GM12878 (cell line): Measurements from ENCODE around the gene ITGA11. TPM values are rescaled to one million over a fixed set of nuclear protein-coding genes. Genes with fewer than 3 reads are reported as not detected.

ENCODE experiments used
- ATAC-seq: fragments of 200-7000 bp; cut with Tn5 transposase; 3 replicates; pipeline ENCODE4 v1.9.1; 2020; ENCODE audit warnings: mild to moderate bottlenecking, moderate library complexity
- BruUV-seq: library from RNA; stranded (reverse); fragments of 400-500 nt; replicated peaks from 2 replicates; lab custom pipeline; 2021; lab: Mats Ljungman, UMichigan
- CTCF ChIA-PET: fragments of 300-600 bp; sonication (Branson Sonifier 250); formaldehyde crosslinking; extraction: SDS; loops from one replicate; lab custom pipeline; 2021; ENCODE audit warnings: inconsistent platforms; lab: Yijun Ruan, JAX
- POLR2A ChIA-PET: fragments of 350-600 bp; formaldehyde crosslinking; extraction: SDS; loops from one replicate; lab custom pipeline; 2021; ENCODE audit warnings: inconsistent platforms; lab: Charles Lee
- RAD21 ChIA-PET: fragments of 300-600 bp; sonication (Branson Sonifier 250); formaldehyde crosslinking; loops from one replicate; lab custom pipeline; 2023; ENCODE audit warnings: antibody characterized with exemption; ENCODE audit not compliant: unreplicated experiment; lab: Charles Lee
- SMC1A ChIA-PET: fragments of 300-600 bp; sonication (Branson Sonifier 250); formaldehyde crosslinking; loops from one replicate; lab custom pipeline; 2023; ENCODE audit not compliant: unreplicated experiment, uncharacterized antibody; lab: Charles Lee
- DNase-seq: peaks from one replicate; pipeline ENCODE4 v3.0.0-alpha.2; 2011; ENCODE audit warnings: low read depth, low spot score
- FAIRE-seq: peaks from 3 replicates; lab custom pipeline; 2011; peaks lifted over from hg19 to GRCh38; lab: Jason Lieb, UNC
- H2AFZ ChIP-seq: 2 replicates; pipeline ENCODE4 v1.6.0; 2011; ENCODE audit warnings: low read depth, low read length, control low read depth; ENCODE audit not compliant: control insufficient read depth
- H3K27ac ChIP-seq: 2 replicates; pipeline ENCODE4 v1.5.1; 2011; ENCODE audit warnings: control low read depth; ENCODE audit not compliant: control insufficient read depth, insufficient read depth
- H3K27me3 ChIP-seq, 2 experiments: replicated peaks in 1 of 2; 2 replicates each; pipeline versions ENCODE4 v1.6.0 to v1.6.1; 2011; ENCODE audit warnings: low read length in 1 of 2; ENCODE audit not compliant: control insufficient read depth in 2 of 2, insufficient read depth in 2 of 2
- H3K36me3 ChIP-seq, 2 experiments: 2 replicates each; pipeline ENCODE4 v1.5.1; 2011; ENCODE audit warnings: low read length in 1 of 2; ENCODE audit not compliant: control insufficient read depth in 2 of 2, insufficient read depth in 2 of 2
- H3K4me1 ChIP-seq: 2 replicates; pipeline ENCODE4 v1.6.1; 2011; ENCODE audit warnings: mild to moderate bottlenecking, low read length, moderate library complexity, mixed read lengths; ENCODE audit not compliant: control insufficient read depth, insufficient read depth
- H3K4me2 ChIP-seq: 2 replicates; pipeline ENCODE4 v1.6.0; 2011; ENCODE audit warnings: control low read depth; ENCODE audit not compliant: control insufficient read depth, insufficient read depth
- H3K4me3 ChIP-seq: fragments of 200-600 bp; sonication (generic); 2 replicates; pipeline ENCODE4 v1.5.1; 2016
- H3K79me2 ChIP-seq: 2 replicates; pipeline ENCODE4 v1.6.0; 2011; ENCODE audit warnings: low read length; ENCODE audit not compliant: control insufficient read depth, insufficient read depth
- H3K9ac ChIP-seq: 2 replicates; pipeline ENCODE4 v1.8.0; 2011; ENCODE audit warnings: low read length, control low read depth, mixed read lengths; ENCODE audit not compliant: control insufficient read depth, insufficient read depth
- H3K9me3 ChIP-seq: replicated peaks from 3 replicates; pipeline ENCODE4 v1.5.1; 2011; ENCODE audit warnings: mild to moderate bottlenecking, low read length; ENCODE audit not compliant: control insufficient read depth, insufficient read depth
- H4K20me1 ChIP-seq: 2 replicates; pipeline ENCODE4 v1.6.0; 2011; ENCODE audit not compliant: control insufficient read depth, insufficient read depth
- CBX5 ChIP-seq: sonication (generic); IDR thresholded peaks from 2 replicates; pipeline ENCODE4 v1.6.1; 2016; ENCODE audit warnings: low read depth, moderate library complexity, mild to moderate bottlenecking, inconsistent platforms
- KDM1A ChIP-seq: fragments of 200-600 bp; sonication (generic); IDR thresholded peaks from 2 replicates; pipeline ENCODE4 v1.6.1; 2016; ENCODE audit warnings: borderline replicate concordance
- RBBP5 ChIP-seq: fragments of 200-600 bp; sonication (generic); conservative IDR thresholded peaks from 2 replicates; pipeline ENCODE4 v1.6.1; 2016
- SP1 ChIP-seq: IDR thresholded peaks from one replicate; pipeline ENCODE4 v1.6.1; 2011; ENCODE audit warnings: low read depth, low read length
- ZNF217 ChIP-seq: fragments of 450-650 bp; IDR thresholded peaks from 2 replicates; pipeline ENCODE4 v1.6.1; 2017; ENCODE audit warnings: antibody characterized with exemption, mild to moderate bottlenecking
- ZNF274 ChIP-seq: IDR thresholded peaks from one replicate; pipeline ENCODE4 v1.8.0; 2011; ENCODE audit not compliant: insufficient read length, insufficient read depth
- WGBS: methylation state at CpG from one replicate; pipeline ENCODE4 v1.1.6; 2016; ENCODE audit warnings: low lambda C conversion rate; ENCODE audit not compliant: insufficient replicate concordance, insufficient coverage; ENCODE audit errors: missing lambda C conversion rate; 5-methylcytosine and 5-hydroxymethylcytosine counted together
- in situ Hi-C: fragments of 300-500 bp; cut with MboI; formaldehyde crosslinking; loops from 9 replicates; pipeline ENCODE4 v1.14.3; 2018; ENCODE audit warnings: mixed read lengths
- intact Hi-C: fragments of 100-400 bp; cut with micrococcal nuclease; formaldehyde crosslinking; loops from one replicate; pipeline ENCODE4 v1.14.2; 2022; ENCODE audit not compliant: unreplicated experiment
- polyA plus RNA-seq, 11 experiments: library from polyadenylated mRNA; depleted of rRNA in 4 of 11; unstranded in 6 of 11; stranded (reverse) in 5 of 11; fragments of >200 nt; fragmentation: Nextera tagmentation in 4 of 11; fragmentation: Illumina TruSeq in 1 of 11; extraction: Ambion mirVana in 4 of 11; extraction: Trizol in 1 of 11; gene quantifications; 1 replicate in 1 of 11; 2 replicates in 10 of 11; pipeline versions ENCODE4 v1.2.1 to v1.2.3, GENCODE V29; 2011 to 2016; ENCODE audit warnings: inconsistent platforms in 2 of 11, missing spikeins in 2 of 11, low read depth in 1 of 11
- total RNA-seq, 4 experiments: library from RNA; depleted of rRNA in 3 of 4; stranded (reverse); fragments of >200 nt in 3 of 4; fragmentation: Illumina TruSeq in 1 of 4; extraction: Trizol in 1 of 4; gene quantifications; 2 replicates each; pipeline versions ENCODE4 v1.2.1 to v1.2.3, GENCODE V29; 2013 to 2021
- TF ChIP-seq, protein P1 (sequence below): fragments of 150-350 bp; IDR thresholded peaks from 2 replicates; pipeline ENCODE4 v1.6.1; 2014; ENCODE audit warnings: mild to moderate bottlenecking, low read depth, low read length

Gene ITGA11
- total and polyA plus RNA-seq, 10 of the 15 experiments (the other 5 are each of a cell fraction or from before 2014, with no cell fraction given) = under 0.01 to 0.36 (median 0.13) TPM; not detected in 1

DNA sequence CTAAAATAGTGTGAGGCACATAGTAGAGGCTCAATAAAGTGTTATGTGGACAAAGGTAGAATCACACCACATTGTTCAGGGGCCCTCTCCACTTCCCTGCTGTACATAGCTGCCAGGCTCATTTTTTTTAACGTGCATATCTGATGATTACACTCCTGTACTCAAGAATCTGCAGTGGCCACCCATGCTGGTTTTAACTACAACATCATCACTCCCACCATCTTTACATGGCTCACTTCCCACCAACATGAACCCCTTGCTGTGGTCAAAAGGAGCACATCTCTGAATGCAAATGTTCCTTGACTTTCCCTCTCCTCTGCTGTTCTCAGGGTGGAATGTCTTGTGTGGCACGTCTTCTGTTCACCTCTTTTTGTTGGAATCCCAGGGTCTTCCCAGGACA, 77.7 kb downstream of the ITGA11 start:
- CTCF ChIA-PET = interaction anchor here (0.8 kb wide), 1 partner anchor 319 kb away, joined by 3 read pairs; no protein-coding TSS in a partner anchor
- SMC1A ChIA-PET = no interaction called here
- FAIRE-seq = no peak
- WGBS = 24% methylated on average over 2 of the region's 2 CpGs
- Histone ChIP-seq H3K9ac (no peak overlapping the region), H3K79me2 (no peaks in the 10 kb centered on the region), H3K27me3 (no peaks in the 10 kb centered on the region), H3K4me3 (no peak overlapping the region), H3K4me2 (no peak overlapping the region), H3K4me1 (no peaks in the 10 kb centered on the region), H3K36me3 (no peaks in the 10 kb centered on the region), H4K20me1 (no peaks in the 10 kb centered on the region), H3K9me3 (no peaks in the 10 kb centered on the region; the same call in 2 of the 3 replicates), H3K27ac (no peak overlapping the region), H2AFZ (no peak overlapping the region)
- intact Hi-C loops = no loop called here
- BruUV-seq = no TSS peak
- DNase-seq = no peak
- POLR2A ChIA-PET = no interaction called here
- RAD21 ChIA-PET = no interaction called here
- in situ Hi-C loops = no loop called here
- ATAC-seq = no peak
- TF ChIP-seq CBX5 (no peak), ZNF274 (no peak), RBBP5 (no peak), ZNF217 (no peak), KDM1A (no peak), SP1 (no peak)
- TF ChIP-seq, protein P1, sequence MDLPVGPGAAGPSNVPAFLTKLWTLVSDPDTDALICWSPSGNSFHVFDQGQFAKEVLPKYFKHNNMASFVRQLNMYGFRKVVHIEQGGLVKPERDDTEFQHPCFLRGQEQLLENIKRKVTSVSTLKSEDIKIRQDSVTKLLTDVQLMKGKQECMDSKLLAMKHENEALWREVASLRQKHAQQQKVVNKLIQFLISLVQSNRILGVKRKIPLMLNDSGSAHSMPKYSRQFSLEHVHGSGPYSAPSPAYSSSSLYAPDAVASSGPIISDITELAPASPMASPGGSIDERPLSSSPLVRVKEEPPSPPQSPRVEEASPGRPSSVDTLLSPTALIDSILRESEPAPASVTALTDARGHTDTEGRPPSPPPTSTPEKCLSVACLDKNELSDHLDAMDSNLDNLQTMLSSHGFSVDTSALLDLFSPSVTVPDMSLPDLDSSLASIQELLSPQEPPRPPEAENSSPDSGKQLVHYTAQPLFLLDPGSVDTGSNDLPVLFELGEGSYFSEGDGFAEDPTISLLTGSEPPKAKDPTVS = no peak
